Measurements from ENCODE around the gene PCNX1.

DNA sequence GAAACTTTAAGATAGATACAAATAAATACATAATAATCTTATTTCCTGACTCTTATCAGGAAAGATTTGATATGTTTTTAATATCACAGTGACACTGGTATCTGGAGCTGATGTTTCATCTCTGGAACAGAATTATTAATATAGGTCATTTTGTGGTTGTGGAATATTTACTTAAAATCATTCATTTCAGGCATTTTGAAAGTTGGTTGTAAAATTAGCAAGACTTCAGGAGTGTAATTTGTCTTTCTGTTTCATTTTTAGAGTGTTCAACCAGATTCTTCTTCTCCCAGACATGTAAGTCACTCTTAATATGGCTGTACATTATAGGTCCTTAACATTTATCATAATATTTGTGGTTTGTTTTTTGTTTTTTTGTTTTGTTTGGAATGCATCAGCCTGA lies 115.7 kb downstream of the PCNX1 start:
- no peak for TF ChIP-seq TAF1 (IDR thresholded peaks at IDR 0.05; ENCODE audit: low read depth)
- no peak for TF ChIP-seq EP300 (IDR thresholded peaks at IDR 0.05; ENCODE audit: borderline replicate concordance)

Measured in Ishikawa (cell line).